HL-60/S4 treated with retinoic acid at 250 ng/mL for 4 days and 3 days (cell line): Measurements from ENCODE around the gene TRMT44.
"Not testable (repeated sequence)": the region's sequence is repeated elsewhere in the genome, so short reads cannot be mapped to it uniquely, and the experiment has no call there.

ENCODE experiments used
- in situ Hi-C: fragments of 300-500 bp; cut with MboI; formaldehyde crosslinking; loops from 2 replicates; pipeline ENCODE4 v1.7.0; 2022; ENCODE audit warnings: low sequenced_read_pairs

The TRMT44 gene

GRCh38 chr4:8507196-8507570, 66.6 kb downstream of the TRMT44 start:
- in situ Hi-C loops: no loop called here

GRCh38 chr4:8507624-8508023, 67.0 kb downstream of the TRMT44 start:
- in situ Hi-C loops: no loop called here

GRCh38 chr4:8508266-8508665, 67.7 kb downstream of the TRMT44 start:
- in situ Hi-C loops: no loop called here

GRCh38 chr4:8508740-8509139, 68.2 kb downstream of the TRMT44 start:
- in situ Hi-C loops: no loop called here

- in situ Hi-C loops: no loop called here
Observed at GRCh38 chr4:8509311-8509950, 68.9 kb downstream of the TRMT44 start.

- in situ Hi-C loops: no loop called here
Observed at GRCh38 chr4:8510191-8510590, 69.6 kb downstream of the TRMT44 start.

GRCh38 chr4:8510611-8511285, 70.2 kb downstream of the TRMT44 start:
- in situ Hi-C loops: no loop called here

GRCh38 chr4:8512510-8512909, 71.9 kb downstream of the TRMT44 start:
- in situ Hi-C loops: no loop called here

- in situ Hi-C loops: not testable (repeated sequence)
Observed at GRCh38 chr4:8513080-8513479, 72.5 kb downstream of the TRMT44 start.

- in situ Hi-C loops: no loop called here
Observed at GRCh38 chr4:8513931-8514330, 73.4 kb downstream of the TRMT44 start.

- in situ Hi-C loops: no loop called here
Observed at GRCh38 chr4:8514391-8514790, 73.8 kb downstream of the TRMT44 start.

GRCh38 chr4:8515316-8516060, 74.9 kb downstream of the TRMT44 start:
- in situ Hi-C loops: no loop called here

- in situ Hi-C loops: no loop called here
Observed at GRCh38 chr4:8516061-8516573, 75.5 kb downstream of the TRMT44 start.

- in situ Hi-C loops: no loop called here
Observed at GRCh38 chr4:8516996-8517550, 76.5 kb downstream of the TRMT44 start.

GRCh38 chr4:8517946-8518345, 77.4 kb downstream of the TRMT44 start:
- in situ Hi-C loops: no loop called here

GRCh38 chr4:8522160-8523120, 81.9 kb downstream of the TRMT44 start:
- in situ Hi-C loops: no loop called here

- in situ Hi-C loops: no loop called here
Observed at GRCh38 chr4:8523175-8523574, 82.6 kb downstream of the TRMT44 start.

GRCh38 chr4:8523766-8524165, 83.2 kb downstream of the TRMT44 start:
- in situ Hi-C loops: no loop called here

- in situ Hi-C loops: no loop called here
Observed at GRCh38 chr4:8524595-8525382, 84.2 kb downstream of the TRMT44 start.
